HG03095 (cell line): ENCODE measurements around the gene AP1S1.

Source experiments
- ATAC-seq: cut with Tn5 transposase; IDR thresholded peaks from one replicate; pipeline ENCODE4 v1.9.1; 2021; ENCODE audit warnings: moderate library complexity; ENCODE audit not compliant: unreplicated experiment

Gene AP1S1

DNA sequence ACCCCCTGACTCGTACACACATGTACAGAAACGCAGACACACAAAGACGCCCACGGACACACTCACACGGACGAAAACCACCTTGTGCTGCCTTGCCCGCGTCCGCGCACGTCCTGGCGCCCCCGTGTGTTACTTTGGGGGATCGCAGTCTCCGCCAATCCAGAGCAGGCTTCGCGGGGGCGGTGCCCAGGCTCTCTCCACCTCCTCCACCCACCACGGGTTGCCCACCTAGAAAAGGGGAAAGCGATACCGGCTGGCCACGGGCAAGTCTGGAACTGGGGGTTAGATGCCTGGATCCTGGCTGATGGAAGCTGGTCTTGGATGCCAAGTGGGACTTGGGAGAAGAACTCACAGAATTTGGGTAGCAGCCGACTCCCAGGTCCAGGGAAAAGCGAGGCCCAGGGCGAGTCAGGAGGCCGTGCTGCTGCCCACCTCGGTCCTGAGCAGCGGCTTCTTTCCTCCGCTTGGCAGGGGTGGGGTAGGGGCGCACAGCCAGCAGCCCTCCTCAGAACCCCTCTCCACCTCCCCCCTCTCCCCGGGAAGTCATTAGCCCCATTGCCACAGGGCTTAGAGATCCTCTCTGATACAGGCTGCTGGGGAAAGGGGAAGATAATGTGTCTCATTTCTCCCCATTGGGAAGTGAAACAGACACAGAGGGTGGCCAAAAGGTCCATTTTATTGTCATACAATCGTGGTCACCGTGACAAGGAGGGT is 15.7 kb downstream of the AP1S1 start:
- no peak for ATAC-seq

GRCh38 chr7:101170617-101171441 is 16.6 kb downstream of the AP1S1 start:
- no peak for ATAC-seq

DNA sequence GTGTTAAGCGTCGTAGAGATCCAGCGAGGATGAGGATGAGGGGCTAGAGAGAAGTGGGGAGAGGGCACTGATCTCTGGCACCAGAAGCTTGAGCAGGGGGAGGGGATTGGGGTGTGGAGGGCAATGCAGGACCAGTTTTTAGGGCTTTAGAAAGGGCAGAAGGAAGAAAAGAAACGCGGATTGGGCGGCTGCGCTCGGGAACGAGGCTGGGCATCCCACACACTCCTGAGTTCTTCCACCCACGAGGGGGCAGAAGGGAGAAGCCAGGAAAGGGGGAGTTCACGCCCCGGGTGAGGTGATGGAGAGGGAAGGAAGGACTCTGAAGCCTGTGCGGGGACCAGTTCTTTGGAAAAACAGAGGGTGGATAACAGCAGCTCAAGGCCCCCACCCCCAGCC is 17.2 kb downstream of the AP1S1 start:
- ATAC-seq, result no peak

DNA sequence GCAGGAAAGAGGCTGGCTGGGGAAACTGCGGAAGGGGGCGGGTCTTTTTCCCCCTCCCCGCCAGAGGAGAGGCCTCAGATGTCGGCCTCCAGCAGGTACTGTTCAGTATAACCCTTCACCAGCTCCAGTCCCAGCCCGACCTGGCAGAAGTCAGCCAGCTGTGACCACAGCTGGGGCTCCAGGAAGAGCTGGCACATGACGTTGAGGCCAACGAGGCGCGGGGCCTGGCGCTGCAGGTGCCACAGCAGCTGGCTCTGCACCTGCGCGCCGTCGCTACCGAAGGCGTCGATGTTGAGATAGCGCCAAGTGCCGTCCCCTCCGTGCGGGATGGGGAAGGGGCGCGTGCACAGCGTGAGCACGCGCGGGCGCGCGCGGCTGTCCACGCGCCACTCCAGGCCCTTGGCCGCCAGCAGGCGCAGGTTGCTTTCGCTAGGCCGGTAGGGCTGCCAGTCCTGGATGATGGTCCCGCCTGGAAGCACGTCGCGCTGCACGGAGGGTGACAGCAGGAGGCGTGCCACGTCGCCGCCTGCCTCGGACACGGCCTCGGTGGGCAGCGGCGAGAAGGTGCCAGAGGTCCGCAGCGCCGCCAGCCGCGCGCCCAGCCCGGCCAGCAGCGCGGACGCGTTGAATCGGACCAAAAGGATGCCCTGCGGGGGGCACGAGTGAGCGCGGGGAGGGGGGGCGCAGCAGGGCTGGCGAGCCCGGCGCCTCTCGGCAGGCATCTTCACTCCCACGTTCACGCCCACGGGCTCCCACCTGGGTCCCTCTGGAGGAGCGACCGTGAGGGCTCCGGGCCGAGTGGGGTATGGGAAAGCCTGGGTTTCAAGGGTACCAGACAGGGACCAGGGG is 18.0 kb downstream of the AP1S1 start:
- no peak for ATAC-seq

DNA sequence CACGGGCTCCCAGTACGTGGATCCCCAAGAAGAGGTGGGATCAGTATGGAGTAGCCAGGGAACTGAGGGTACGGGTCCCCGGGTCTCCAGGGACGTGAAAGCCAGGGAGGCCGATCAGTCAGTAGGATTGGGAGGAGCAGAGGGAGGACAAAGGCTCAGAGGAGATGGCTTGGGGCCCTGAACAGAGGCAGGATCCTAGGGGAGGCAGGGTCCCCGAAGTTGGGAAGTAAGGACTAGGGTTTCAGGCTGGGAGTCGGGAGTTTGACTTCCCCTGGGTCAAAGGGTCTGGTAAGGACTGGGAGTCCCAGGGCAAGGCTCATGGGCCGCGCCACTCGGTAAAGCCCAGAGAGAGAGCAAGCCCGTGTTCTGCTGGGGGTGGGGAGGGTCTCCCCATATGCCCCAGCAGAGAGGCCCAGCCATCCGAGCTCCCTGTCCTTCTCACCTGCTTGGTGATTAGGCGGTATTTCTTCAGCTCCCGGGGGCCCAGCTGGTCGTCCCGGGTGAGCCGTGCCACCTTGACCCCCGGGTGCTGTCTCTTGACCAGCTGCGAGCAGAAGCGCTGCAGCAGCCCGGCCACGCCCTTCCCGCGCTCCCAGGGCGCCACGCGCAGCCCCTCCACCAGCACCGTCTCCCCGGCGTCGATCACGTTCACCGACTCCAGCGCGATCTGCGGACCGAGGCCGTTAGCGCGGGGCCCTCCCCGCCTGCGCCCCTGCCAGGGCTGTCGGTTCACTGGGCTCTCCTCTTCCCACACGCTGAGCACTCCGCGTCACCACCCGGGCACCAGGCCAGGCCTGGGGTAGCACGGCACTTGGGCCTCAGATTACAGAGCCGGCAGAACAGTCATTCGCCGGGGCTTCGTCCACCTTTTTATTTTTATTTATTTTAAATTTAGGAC is 18.8 kb downstream of the AP1S1 start:
- ATAC-seq, result no peak

GRCh38 chr7:101173752-101174244 is 19.5 kb downstream of the AP1S1 start:
- no peak for ATAC-seq

GRCh38 chr7:101174322-101174854 is 20.1 kb downstream of the AP1S1 start:
- ATAC-seq, result no peak

GRCh38 chr7:101175664-101176063 is 21.4 kb downstream of the AP1S1 start:
- no peak for ATAC-seq

DNA sequence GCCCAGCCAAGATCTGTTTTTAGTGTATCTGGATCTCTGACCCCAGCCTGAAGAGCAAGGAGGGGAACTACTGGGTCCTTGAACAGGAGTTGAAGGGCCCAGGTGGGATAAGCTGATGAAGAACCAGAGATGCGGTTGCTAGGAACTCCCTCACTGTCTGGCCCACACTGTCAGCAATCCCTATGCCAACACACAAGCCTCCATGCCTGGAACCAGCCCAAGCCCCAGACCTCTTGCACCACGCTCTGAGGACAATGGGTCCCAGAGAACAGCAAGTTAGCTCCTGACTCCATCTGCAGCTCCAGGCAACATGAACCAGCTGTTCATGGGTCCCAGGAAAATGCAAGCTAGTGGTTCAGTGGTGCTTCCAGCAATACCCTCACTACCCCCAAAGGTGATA is 23.4 kb downstream of the AP1S1 start:
- no peak for ATAC-seq

DNA sequence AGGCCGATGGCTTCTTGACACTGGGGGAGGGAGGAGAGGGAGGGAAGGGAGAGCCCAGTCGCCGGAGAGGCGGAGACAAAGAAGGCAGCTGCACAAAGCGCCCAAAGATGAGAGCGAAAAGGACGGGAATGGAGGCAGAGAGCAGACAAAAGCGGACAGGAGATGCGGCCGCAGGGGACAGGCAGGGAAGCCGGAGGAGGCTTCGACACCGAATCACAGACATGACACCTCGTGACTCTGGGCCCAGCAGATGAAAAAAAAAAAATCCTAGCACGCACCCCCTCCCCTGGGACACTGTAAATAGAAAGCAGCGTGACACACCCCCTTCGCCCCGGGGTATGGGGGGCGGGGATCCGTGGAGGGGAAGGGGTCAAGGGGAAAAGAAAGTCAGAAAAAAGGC is 24.8 kb downstream of the AP1S1 start:
- ATAC-seq, result no peak

GRCh38 chr7:101179713-101180112 is 25.4 kb downstream of the AP1S1 start:
- ATAC-seq, result no peak

DNA sequence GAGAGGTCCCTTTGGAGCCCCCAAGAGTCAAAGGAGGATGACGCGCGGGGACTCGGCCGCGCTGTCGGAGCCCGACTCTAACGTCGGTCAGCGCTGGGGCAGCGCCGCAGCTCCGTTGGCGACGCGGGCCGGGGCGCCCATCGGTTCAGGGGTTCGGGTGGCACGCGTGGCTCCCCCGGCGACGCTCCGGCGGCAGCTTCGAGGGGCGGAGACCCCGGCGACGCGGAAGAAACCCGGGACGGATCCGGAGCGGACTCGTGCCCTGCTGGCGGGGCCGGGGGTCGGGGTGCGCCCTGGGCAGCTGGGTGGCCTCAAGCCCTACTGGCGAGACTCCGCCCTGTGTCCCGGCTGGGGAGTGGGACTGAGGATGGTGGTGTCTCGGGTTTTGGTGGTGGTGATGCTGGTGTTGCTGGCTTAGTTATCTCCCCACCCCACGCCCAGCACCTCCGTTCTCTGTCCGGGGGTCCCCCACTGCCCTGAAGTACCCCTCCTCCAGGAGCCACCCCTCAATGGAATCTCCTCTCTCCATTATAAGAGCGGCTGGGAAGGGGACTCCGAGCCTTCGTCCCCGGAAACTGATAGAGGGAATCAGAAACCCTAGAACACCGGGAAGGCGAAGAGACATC is 26.0 kb downstream of the AP1S1 start, which contains the start of gene NAT16:
Gene NAT16, minus strand, starts transcription at position 164 of the 626 bp plus-strand sequence. CDS start 5,486 bp downstream, outside the sequence.
- no peak for ATAC-seq

DNA sequence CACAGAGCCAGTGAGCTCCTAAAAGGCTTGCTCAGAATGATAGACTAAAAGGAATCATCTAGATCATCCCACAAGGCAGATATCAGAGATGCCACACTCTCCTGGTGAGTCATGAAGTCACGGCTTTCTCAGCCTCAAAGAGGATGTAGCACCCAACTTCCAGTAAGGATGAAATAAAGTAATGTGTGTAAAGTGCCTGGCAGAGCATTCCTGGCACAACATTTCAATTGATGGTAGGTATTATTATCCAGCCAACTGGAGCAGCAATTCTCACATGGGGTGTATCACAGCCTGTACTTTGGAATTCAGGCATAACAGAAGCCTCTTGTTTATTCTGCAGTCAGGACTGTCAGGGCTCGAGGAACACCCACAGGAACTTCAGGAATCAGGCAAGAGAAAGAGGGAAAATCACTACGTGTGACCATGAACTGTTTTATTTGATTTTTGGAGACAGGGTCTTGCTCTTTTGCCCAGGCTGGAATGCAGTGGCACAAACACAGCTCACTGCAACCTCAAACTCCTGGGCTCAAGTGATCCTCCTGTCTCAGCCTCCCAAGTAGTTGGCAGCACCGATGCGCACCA is 31.1 kb downstream of the AP1S1 start:
- no peak for ATAC-seq

GRCh38 chr7:101186194-101186593 is 31.9 kb downstream of the AP1S1 start:
- no peak for ATAC-seq

DNA sequence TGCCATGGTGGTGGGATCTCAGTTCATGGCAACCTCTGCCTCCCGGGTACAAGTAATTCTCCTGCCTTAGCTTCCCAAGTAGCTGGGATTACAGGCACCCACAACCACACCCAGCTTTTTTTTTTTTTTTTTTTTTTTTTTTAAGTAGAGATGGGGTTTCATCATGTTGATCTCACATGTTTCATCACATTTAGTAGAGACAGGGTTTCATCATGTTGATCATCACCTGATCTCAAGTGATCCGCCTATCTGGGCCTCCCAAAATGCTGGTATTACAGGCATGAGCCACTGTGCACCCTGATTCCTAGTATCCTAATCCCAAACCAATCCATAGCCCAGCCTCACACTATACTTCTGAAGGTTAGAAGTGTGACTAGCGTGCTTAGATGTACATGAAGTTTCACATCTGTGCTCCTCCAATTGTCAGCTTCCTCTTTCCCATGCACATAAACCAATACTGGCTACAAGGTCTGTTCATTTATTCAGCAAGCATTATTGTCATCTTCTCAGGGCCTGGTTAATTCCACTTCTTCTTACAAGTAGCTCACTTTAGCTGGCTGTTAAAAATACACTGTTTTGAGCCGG is 32.7 kb downstream of the AP1S1 start:
- no peak for ATAC-seq

DNA sequence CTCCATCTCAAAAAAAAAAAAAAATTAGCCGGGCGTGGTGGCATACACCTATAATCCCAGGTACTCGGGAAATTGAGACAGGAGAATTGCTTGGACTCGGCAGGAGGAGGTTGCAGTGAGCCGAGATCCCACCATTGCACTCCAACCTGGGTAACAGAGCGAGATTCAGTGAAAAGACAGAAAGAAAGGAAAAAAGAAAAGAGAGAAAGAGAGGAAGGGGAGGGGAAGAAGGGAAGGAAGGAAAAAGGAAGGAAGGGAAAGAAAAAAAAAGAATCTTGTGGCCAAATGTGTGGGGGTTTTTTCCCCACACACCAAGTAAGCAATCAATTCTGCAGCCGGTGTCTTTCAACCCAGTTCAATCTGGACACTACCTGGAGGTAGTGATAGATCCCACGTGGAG is 34.8 kb downstream of the AP1S1 start:
- ATAC-seq, result no peak

DNA sequence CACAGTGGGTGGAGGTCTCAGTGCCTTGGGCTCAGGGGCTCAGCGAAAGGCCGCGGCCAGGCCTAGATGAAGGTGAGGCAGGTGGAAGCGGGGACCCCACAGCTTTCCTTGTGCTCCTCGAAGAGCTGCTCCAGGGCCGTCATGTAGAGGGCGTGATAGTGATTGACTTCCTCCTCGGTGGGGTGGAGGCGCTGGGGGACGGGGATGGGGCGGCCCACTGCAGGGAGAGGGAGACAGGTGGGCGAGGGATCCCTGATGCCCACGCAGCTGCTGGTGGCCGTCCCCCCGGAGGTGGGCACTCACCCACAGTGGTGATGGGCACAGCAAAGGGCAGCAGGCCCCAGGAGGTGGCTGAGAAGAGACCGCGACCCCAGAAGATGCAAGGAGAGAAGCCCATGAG is 41.6 kb downstream of the AP1S1 start:
- ATAC-seq, result no peak

DNA sequence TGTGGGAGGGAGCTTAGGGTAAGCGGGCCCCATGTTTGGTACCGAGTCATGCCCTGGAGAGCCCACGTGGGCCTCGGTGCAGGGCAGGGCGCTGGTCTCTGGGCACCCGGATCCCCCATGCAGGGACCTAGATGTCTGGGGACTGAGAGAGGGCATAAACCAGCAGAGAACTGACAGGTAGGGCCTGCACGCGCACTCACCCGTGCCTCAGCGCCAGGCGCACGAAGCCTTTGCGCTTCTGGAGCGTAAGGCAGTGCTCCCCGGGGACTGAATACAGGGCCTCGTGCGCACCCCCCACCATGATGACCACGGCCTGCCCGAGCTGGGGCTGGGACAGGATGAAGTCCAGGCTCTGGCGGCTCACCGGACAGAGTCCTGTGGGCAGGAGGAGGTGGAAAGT is 43.7 kb downstream of the AP1S1 start:
- ATAC-seq, result no peak

GRCh38 chr7:101198476-101198875 is 44.2 kb downstream of the AP1S1 start:
- no peak for ATAC-seq
